Measurements from ENCODE around the gene TRIM37. TPM values are rescaled to one million over a fixed set of nuclear protein-coding genes. Genes with fewer than 3 reads are reported as not detected.

TRIM37 gene
- total and polyA plus RNA-seq, 2 of the 8 experiments (the other 6 are each of a cell fraction or from before 2014, with no cell fraction given): 38.2 to 57.0 TPM

GRCh38 chr17:58974354-58974753 lies 132.3 kb downstream of the TRIM37 start:
- 93% methylated on average over 2 of the region's 2 CpGs; no CpG with 5 or more reads in 1 of the 2 experiments for WGBS, 2 experiments (ENCODE audit: extremely low coverage in 1 of 2, insufficient coverage in 1 of 2, insufficient read length in 1 of 2, insufficient replicate concordance in 2 of 2, low coverage in 1 of 2, low lambda C conversion rate in 2 of 2, missing lambda C conversion rate in 1 of 2)
- no peak overlapping the region for H3K18ac ChIP-seq (ENCODE audit: extremely low read depth, low read length)
- H2BK120ac ChIP-seq (replicated peaks; ENCODE audit: low read depth, low read length): no peak overlapping the region
- no peaks in the 10 kb centered on the region for H4K20me1 ChIP-seq (replicated peaks in 1 of 2; ENCODE audit: control insufficient read depth in 1 of 2, insufficient read depth in 2 of 2, low read length in 2 of 2)
- TF ChIP-seq TBP (IDR thresholded peaks at IDR 0.05; ENCODE audit: low read depth, low read length): no peak
- no peak for TF ChIP-seq CHD1 (IDR thresholded peaks at IDR 0.05; ENCODE audit: low read depth, low read length)
- TF ChIP-seq SUZ12 (IDR thresholded peaks at IDR 0.05; ENCODE audit: low read length): no peak
- no peak for TF ChIP-seq CTBP2 (IDR thresholded peaks at IDR 0.05; ENCODE audit: borderline replicate concordance, insufficient read depth, insufficient read length, low read length)
- TF ChIP-seq RXRA (IDR thresholded peaks at IDR 0.05; ENCODE audit: insufficient read depth, low read depth, low read length): no peak
- no peak for TF ChIP-seq FOSL1 (IDR thresholded peaks at IDR 0.05; ENCODE audit: insufficient read depth, low read depth, low read length)
- no peak for TF ChIP-seq GABPA (IDR thresholded peaks at IDR 0.05; ENCODE audit: borderline replicate concordance, insufficient read depth, low read length)
- no peak for TF ChIP-seq KDM4A (IDR thresholded peaks at IDR 0.05; ENCODE audit: low read depth, low read length, severe bottlenecking)
- no peak for TF ChIP-seq NRF1 (IDR thresholded peaks at IDR 0.05; ENCODE audit: low read depth, low read length)
- TF ChIP-seq GTF2F1 (IDR thresholded peaks at IDR 0.05; ENCODE audit: borderline replicate concordance, low read depth, low read length): no peak
- TF ChIP-seq CEBPB (IDR thresholded peaks at IDR 0.05; ENCODE audit: low read depth, low read length): no peak
- no peak for TF ChIP-seq KDM1A (IDR thresholded peaks at IDR 0.05; ENCODE audit: borderline replicate concordance, low read length)
- TF ChIP-seq KDM5A (IDR thresholded peaks at IDR 0.05; ENCODE audit: low read length): no peak
- TF ChIP-seq RNF2 (IDR thresholded peaks at IDR 0.05; ENCODE audit: borderline replicate concordance, low read depth, low read length, missing control alignments, poor library complexity, severe bottlenecking): no peak
- TF ChIP-seq SIRT6 (IDR thresholded peaks at IDR 0.05; ENCODE audit: low read length): no peak
- POLR2A ChIA-PET (ENCODE audit: partially characterized antibody): no interaction called here
- H3K36me3 ChIP-seq (ENCODE audit: control insufficient read depth in 2 of 4, insufficient read depth in 4 of 4, low read length in 3 of 4): no peaks in the 10 kb centered on the region
- no peak overlapping the region for H3K27ac ChIP-seq (ENCODE audit: low read depth, low read length)
- H3K9ac ChIP-seq (replicated peaks in 1 of 4; ENCODE audit: extremely low read depth in 1 of 4, low read depth in 3 of 4, low read length in 3 of 4): no peak overlapping the region
- H2AK5ac ChIP-seq (ENCODE audit: low read depth, low read length): no peak overlapping the region
- H3K4me3 ChIP-seq (ENCODE audit: extremely low read depth in 1 of 4, insufficient read depth in 2 of 4, low read depth in 3 of 4, low read length in 4 of 4): no peak overlapping the region
- H3K4ac ChIP-seq (replicated peaks; ENCODE audit: insufficient read length, low read depth, low read length): no peak overlapping the region
- no peak overlapping the region for H3K56ac ChIP-seq (replicated peaks; ENCODE audit: insufficient read length, low read depth, low read length)
- H4K5ac ChIP-seq (ENCODE audit: insufficient read length, low read depth, low read length): no peak overlapping the region
- peaks cover 0 to 3% (median under 1%) of the 10 kb centered on the region in 4 experiments; a peak in 1 of 7 replicates for H3K4me1 ChIP-seq (replicated peaks in 1 of 4; ENCODE audit: control insufficient read depth in 3 of 4, insufficient read depth in 4 of 4, low read length in 3 of 4)
- no peaks in the 10 kb centered on the region for H3K23me2 ChIP-seq (ENCODE audit: low read depth, low read length)
- no peak overlapping the region for H4K8ac ChIP-seq (ENCODE audit: extremely low read depth, insufficient read depth, low read length)
- no peak overlapping the region for H3K4me2 ChIP-seq (ENCODE audit: insufficient read depth in 1 of 2, low read depth in 2 of 2, low read length in 2 of 2)
- no peak for FAIRE-seq
- DNase-seq (ENCODE audit: low read depth in 1 of 2, low spot score in 2 of 2): no peak
- no peaks in the 10 kb centered on the region for H3K79me1 ChIP-seq (ENCODE audit: low read depth, low read length)
- H3K23ac ChIP-seq (ENCODE audit: insufficient read length): no peak overlapping the region
- CTCF ChIA-PET (ENCODE audit: partially characterized antibody): interaction anchor here (1.4 kb wide), 1 partner anchor 396 kb away, joined by 3 read pairs; no protein-coding TSS in a partner anchor
- H2BK15ac ChIP-seq (ENCODE audit: low read length): no peak overlapping the region
- H3K9me3 ChIP-seq (ENCODE audit: insufficient read depth in 2 of 2, low read depth in 1 of 2, low read length in 1 of 2): no peaks in the 10 kb centered on the region
- no peaks in the 10 kb centered on the region for H3K27me3 ChIP-seq (replicated peaks in 1 of 4; ENCODE audit: control insufficient read depth in 3 of 4, extremely low read depth in 1 of 4, insufficient read depth in 3 of 4, low read length in 3 of 4)
- H4K91ac ChIP-seq (replicated peaks; ENCODE audit: insufficient read length, low read length): no peak overlapping the region
- H2AFZ ChIP-seq (ENCODE audit: low read length): no peak overlapping the region
- no peaks in the 10 kb centered on the region for H3K79me2 ChIP-seq (ENCODE audit: control insufficient read depth in 1 of 2, insufficient read depth in 2 of 2, low read length in 2 of 2)
- no peak overlapping the region for H2BK20ac ChIP-seq (ENCODE audit: low read length)
- no peak overlapping the region for H3K14ac ChIP-seq (ENCODE audit: insufficient read length)
- no peak overlapping the region for H2BK12ac ChIP-seq (ENCODE audit: low read depth, low read length)
- no peak overlapping the region for H2BK5ac ChIP-seq (ENCODE audit: low read depth, low read length)

All from H1 (cell line).